Endothelial cell of umbilical vein (primary cell): ENCODE data around the gene SFT2D1. TPM values are rescaled to one million over a fixed set of nuclear protein-coding genes. Genes with fewer than 3 reads are reported as not detected.

Experiments
- BruUV-seq: library from RNA; stranded (reverse); fragments of 400-500 nt; replicated peaks from 2 replicates; lab custom pipeline; 2021; lab: Mats Ljungman, UMichigan
- CTCF ChIA-PET: fragments of 300-600, 350-600 bp; sonication (Branson Sonifier 250); formaldehyde crosslinking; loops from one replicate; lab custom pipeline; 2021; ENCODE audit warnings: antibody characterized with exemption, inconsistent platforms; lab: Charles Lee
- POLR2A ChIA-PET: fragments of 300-600, 350-600 bp; sonication (Branson Sonifier 250); formaldehyde crosslinking; loops from one replicate; lab custom pipeline; 2021; ENCODE audit warnings: antibody characterized with exemption, inconsistent platforms; lab: Charles Lee
- DNase-seq: peaks from one replicate; pipeline ENCODE4 v3.0.0-alpha.2; 2011; ENCODE audit warnings: low read depth, low spot score
- FAIRE-seq: peaks from 2 replicates; lab custom pipeline; 2011; peaks lifted over from hg19 to GRCh38; lab: Jason Lieb, UNC
- H2AFZ ChIP-seq: 2 replicates; pipeline ENCODE4 v1.6.0; 2012; ENCODE audit warnings: low read depth, low read length, control low read depth, inconsistent platforms
- H3K27ac ChIP-seq: 2 replicates; pipeline ENCODE4 v1.5.1; 2011; ENCODE audit warnings: low read depth, mild to moderate bottlenecking, control low read depth, low read length, moderate library complexity; ENCODE audit not compliant: insufficient read depth
- H3K27me3 ChIP-seq, 2 experiments: 2 replicates each; pipeline versions ENCODE4 v1.6.0 to v1.6.1; 2011; ENCODE audit warnings: low read length in 2 of 2, mixed read lengths in 1 of 2; ENCODE audit not compliant: control insufficient read depth in 2 of 2, insufficient read depth in 2 of 2
- H3K36me3 ChIP-seq, 2 experiments: 2 replicates in 1 of 2; 3 replicates in 1 of 2; pipeline ENCODE4 v1.5.1; 2011; ENCODE audit warnings: low read length in 2 of 2, mild to moderate bottlenecking in 1 of 2, moderate library complexity in 1 of 2; ENCODE audit not compliant: control insufficient read depth in 2 of 2, insufficient read depth in 2 of 2; ENCODE audit errors: extremely low read depth in 1 of 2
- H3K4me1 ChIP-seq: 3 replicates; pipeline ENCODE4 v1.5.1; 2011; ENCODE audit warnings: mild to moderate bottlenecking, low read length; ENCODE audit not compliant: control insufficient read depth, insufficient read depth; ENCODE audit errors: extremely low read depth
- H3K4me2 ChIP-seq: 2 replicates; pipeline ENCODE4 v1.6.1; 2011; ENCODE audit warnings: low read length, control low read depth, mixed read lengths; ENCODE audit not compliant: insufficient read depth
- H3K4me3 ChIP-seq, 3 experiments: fragments of 200-600 bp in 1 of 3; sonication (generic), shearing (Covaris generic) in 1 of 3; replicated peaks in 1 of 3; 2 replicates each; pipeline ENCODE4 v1.5.1; 2011 to 2016; ENCODE audit warnings: control low read depth in 3 of 3, low read length in 3 of 3, mild to moderate bottlenecking in 2 of 3, inconsistent platforms in 1 of 3, low read depth in 1 of 3, moderate library complexity in 1 of 3; ENCODE audit not compliant: insufficient read depth in 1 of 3
- H3K79me2 ChIP-seq: 2 replicates; pipeline ENCODE4 v1.6.0; 2012; ENCODE audit warnings: low read length, inconsistent platforms; ENCODE audit not compliant: control insufficient read depth, insufficient read depth
- H3K9ac ChIP-seq: replicated peaks from 2 replicates; pipeline ENCODE3; 2011; ENCODE audit warnings: low read length, control low read depth; ENCODE audit not compliant: insufficient read depth; ENCODE audit errors: extremely low read depth
- H3K9me1 ChIP-seq: replicated peaks from 3 replicates; pipeline ENCODE4 v1.6.0; 2011; ENCODE audit warnings: mild to moderate bottlenecking, low read length; ENCODE audit not compliant: control insufficient read depth, insufficient read depth; ENCODE audit errors: extremely low read depth
- H3K9me3 ChIP-seq: replicated peaks from 2 replicates; pipeline ENCODE4 v1.5.1; 2012; ENCODE audit warnings: low read length, inconsistent platforms; ENCODE audit not compliant: control insufficient read depth, insufficient read depth
- H4K20me1 ChIP-seq: replicated peaks from 2 replicates; pipeline ENCODE3; 2011; ENCODE audit warnings: mild to moderate bottlenecking, low read length; ENCODE audit not compliant: control insufficient read depth, insufficient read depth; ENCODE audit errors: extremely low read depth
- CTCF ChIP-seq, 2 donors: IDR thresholded peaks; 1 replicate in 1 of 2; 2 replicates in 1 of 2; pipeline ENCODE4 v1.5.1; 2011; ENCODE audit warnings: low read length in 2 of 2, mild to moderate bottlenecking in 2 of 2, moderate library complexity in 2 of 2, control low read depth in 1 of 2, inconsistent platforms in 1 of 2, low read depth in 1 of 2; ENCODE audit not compliant: insufficient read depth in 1 of 2; ENCODE audit errors: extremely low read depth in 1 of 2
- EZH2 ChIP-seq: IDR thresholded peaks from 2 replicates; pipeline ENCODE4 v1.6.1; 2012; ENCODE audit warnings: borderline replicate concordance, low read depth, mild to moderate bottlenecking, moderate library complexity, low read length, inconsistent platforms; ENCODE audit not compliant: severe bottlenecking
- FOS ChIP-seq: IDR thresholded peaks from 2 replicates; pipeline ENCODE4 v1.6.1; 2011; ENCODE audit warnings: mild to moderate bottlenecking, low read length, moderate library complexity, borderline replicate concordance; ENCODE audit not compliant: insufficient read depth
- GATA2 ChIP-seq: IDR thresholded peaks from 2 replicates; pipeline ENCODE4 v1.7.0; 2011; ENCODE audit warnings: low read depth, mild to moderate bottlenecking, moderate library complexity, mixed read lengths, low read length; ENCODE audit not compliant: insufficient read length, insufficient read depth
- JUN ChIP-seq: IDR thresholded peaks from 2 replicates; pipeline ENCODE4 v1.6.1; 2011; ENCODE audit warnings: borderline replicate concordance, low read depth; ENCODE audit not compliant: insufficient read length, insufficient read depth
- MAX ChIP-seq: IDR thresholded peaks from 2 replicates; pipeline ENCODE4 v1.6.1; 2011; ENCODE audit not compliant: insufficient read depth, insufficient read length
- MYC ChIP-seq: IDR thresholded peaks from one replicate; pipeline ENCODE4 v1.6.1; 2011; ENCODE audit warnings: mild to moderate bottlenecking, low read depth, low read length
- POLR2A ChIP-seq: IDR thresholded peaks from 2 replicates; pipeline ENCODE4 v1.6.1; 2012; ENCODE audit warnings: low read depth, mild to moderate bottlenecking, control low read depth, low read length
- POLR2AphosphoS5 ChIP-seq: IDR thresholded peaks from 2 replicates; pipeline ENCODE4 v1.6.1; 2012; ENCODE audit warnings: low read depth, mild to moderate bottlenecking, control low read depth, low read length, moderate library complexity; ENCODE audit not compliant: insufficient read depth
- dilution Hi-C: fragments of 300-500 bp; cut with MboI; formaldehyde crosslinking; loops from one replicate; pipeline ENCODE4 v1.15.0; 2019; ENCODE audit warnings: low sequenced_read_pairs; ENCODE audit not compliant: extremely low pct_ligation_motif_present
- intact Hi-C: fragments of 100-400 bp; cut with micrococcal nuclease; formaldehyde crosslinking; loops from one replicate; pipeline ENCODE4 v1.10.0; 2022
- polyA plus RNA-seq, 4 experiments: library from polyadenylated mRNA; depleted of rRNA in 3 of 4; stranded (reverse) in 3 of 4; unstranded in 1 of 4; fragments of >200 nt; gene quantifications; 2 replicates each; pipeline versions ENCODE4 v1.2.1 to v1.2.3, GENCODE V29; 2011 to 2012; ENCODE audit warnings: missing spikeins in 1 of 4
- total RNA-seq: library from RNA; stranded (reverse); gene quantifications from 2 replicates; pipeline ENCODE4 v1.2.3, GENCODE V29; 2021

Gene SFT2D1
- total and polyA plus RNA-seq, 2 donors (not counting 3 experiments of a cell fraction or from before 2014, with no cell fraction given): 22.9 to 30.6 TPM

GRCh38 chr6:166318227-166318626, 24.1 kb downstream of the SFT2D1 start:
- Histone ChIP-seq H3K4me3 (no peak overlapping the region), H3K27me3 (no peaks in the 10 kb centered on the region), H3K9me1 (no peaks in the 10 kb centered on the region), H3K9ac (no peak overlapping the region), H3K36me3 (no peaks in the 10 kb centered on the region), H3K9me3 (no peaks in the 10 kb centered on the region), H4K20me1 (no peaks in the 10 kb centered on the region), H2AFZ (no peak overlapping the region), H3K4me2 (no peak overlapping the region), H3K4me1 (no peaks in the 10 kb centered on the region), H3K27ac (no peak overlapping the region), H3K79me2 (no peaks in the 10 kb centered on the region)
- no peak for FAIRE-seq
- ChIA-PET CTCF (interaction anchor here (1.3 to 2.8 kb wide), 3 partner anchors 9 to 83 kb away, joined by 3 to 13 read pairs (median 6); no protein-coding TSS in a partner anchor), POLR2A (no interaction called here)
- intact Hi-C loops: no loop called here
- no peak for DNase-seq
- no peak for TF ChIP-seq FOS
- no peak for TF ChIP-seq EZH2
- TF ChIP-seq POLR2A: no peak
- no peak for TF ChIP-seq MAX
- no peak for TF ChIP-seq POLR2AphosphoS5
- no peak for TF ChIP-seq CTCF (IDR thresholded peaks at IDR 0.05; ENCODE audit: extremely low read depth in 1 of 2, insufficient read depth in 1 of 2, low read depth in 1 of 2, low read length in 2 of 2)
- TF ChIP-seq MYC: no peak
- no peak for TF ChIP-seq JUN
- no peak for TF ChIP-seq GATA2
- BruUV-seq: no TSS peak
- dilution Hi-C loops: no loop called here
